ENCODE results near the gene C4B.
A peak's percentile ranks its signal among the peaks of the same experiment; 100 is the strongest.

The C4B gene

DNA sequence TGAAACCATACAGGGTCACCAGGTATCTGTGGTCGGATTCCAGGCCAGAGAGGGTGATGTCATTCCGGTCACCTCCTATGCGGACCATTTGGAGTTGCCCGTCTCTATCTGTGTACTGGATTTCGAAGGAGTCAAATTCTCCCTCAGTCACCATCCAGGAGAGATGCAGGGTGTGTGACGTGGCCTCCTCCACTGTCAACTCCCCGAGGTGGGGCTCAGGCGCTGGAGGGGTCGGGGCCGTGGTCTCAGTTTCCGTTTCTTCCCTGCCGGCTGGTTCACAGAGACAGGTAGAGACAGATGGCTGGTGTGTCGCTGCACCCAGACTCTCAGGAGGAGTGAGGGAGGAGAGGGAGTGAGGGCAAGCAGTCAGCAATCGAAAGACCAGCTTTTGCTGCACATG lies 54.3 kb downstream of the C4B start:
- WGBS = 90% methylated on average over 14 of the region's 14 CpGs
- Histone ChIP-seq H3K14ac (ENCODE audit: low read length in 2 of 2) (no peak overlapping the region), H3K23ac (ENCODE audit: low read length in 2 of 2) (no peak overlapping the region), H3K27me3 (ENCODE audit: control insufficient read depth in 1 of 2, insufficient read depth in 1 of 2, low read length in 2 of 2) (peaks cover 0 to 59% of the 10 kb centered on the region in 2 experiments), H4K91ac (ENCODE audit: low read length) (no peak overlapping the region), H2AK5ac (ENCODE audit: low read length, severe bottlenecking) (no peak overlapping the region), H2BK5ac (ENCODE audit: low read depth, low read length, poor library complexity, severe bottlenecking) (no peak overlapping the region), H4K8ac (ENCODE audit: low read length) (no peak overlapping the region), H2BK12ac (ENCODE audit: low read length in 2 of 2) (no peak overlapping the region), H3K9me3 (ENCODE audit: control insufficient read depth, low read length) (no peaks in the 10 kb centered on the region), H3K4ac (ENCODE audit: low read depth in 1 of 2, low read length in 2 of 2) (no peak overlapping the region), H3K27ac (ENCODE audit: low read length, poor library complexity, severe bottlenecking) (no peak overlapping the region), H3K79me1 (replicated peaks; ENCODE audit: low read length, poor library complexity, severe bottlenecking) (no peaks in the 10 kb centered on the region), H2AFZ (ENCODE audit: low read depth, low read length) (no peak overlapping the region), H2BK15ac (ENCODE audit: low read depth, poor library complexity, severe bottlenecking) (no peak overlapping the region), H3K4me2 (ENCODE audit: low read length, poor library complexity, severe bottlenecking) (no peak overlapping the region), H3K36me3 (ENCODE audit: control insufficient read depth in 1 of 2, insufficient read depth in 2 of 2, low read depth in 1 of 2, low read length in 2 of 2) (peaks cover 0 to 85% of the 10 kb centered on the region in 2 experiments), H3K4me1 (ENCODE audit: control insufficient read depth, insufficient read depth, low read depth, low read length) (peaks cover 3% of the 10 kb centered on the region), H2BK120ac (ENCODE audit: low read depth, low read length) (no peak overlapping the region), H3K9ac (ENCODE audit: low read length) (no peak overlapping the region), H3K4me3 (ENCODE audit: insufficient read depth in 1 of 2, low read depth in 1 of 2, low read length in 2 of 2) (no peak overlapping the region), H3K18ac (ENCODE audit: low read depth in 1 of 2, low read length in 2 of 2) (no peak overlapping the region)
- DNase-seq = no peak

GRCh38 chr6:32069460-32069859 lies 54.9 kb downstream of the C4B start:
- H2BK15ac ChIP-seq (ENCODE audit: low read depth, poor library complexity, severe bottlenecking) = no peak overlapping the region
- H3K4me2 ChIP-seq (ENCODE audit: low read length, poor library complexity, severe bottlenecking) = no peak overlapping the region
- H3K4me1 ChIP-seq (ENCODE audit: control insufficient read depth, insufficient read depth, low read depth, low read length) = peaks cover 3% of the 10 kb centered on the region
- no peak overlapping the region for H3K23ac ChIP-seq (ENCODE audit: low read length in 2 of 2)
- peaks cover 0 to 85% of the 10 kb centered on the region in 2 experiments for H3K36me3 ChIP-seq (ENCODE audit: control insufficient read depth in 1 of 2, insufficient read depth in 2 of 2, low read depth in 1 of 2, low read length in 2 of 2)
- H4K8ac ChIP-seq (ENCODE audit: low read length) = no peak overlapping the region
- no peak overlapping the region for H2BK12ac ChIP-seq (ENCODE audit: low read length in 2 of 2)
- no peaks in the 10 kb centered on the region for H3K79me1 ChIP-seq (replicated peaks; ENCODE audit: low read length, poor library complexity, severe bottlenecking)
- H3K4me3 ChIP-seq (ENCODE audit: insufficient read depth in 1 of 2, low read depth in 1 of 2, low read length in 2 of 2) = no peak overlapping the region
- no peak overlapping the region for H3K14ac ChIP-seq (ENCODE audit: low read length in 2 of 2)
- no peak overlapping the region for H3K18ac ChIP-seq (ENCODE audit: low read depth in 1 of 2, low read length in 2 of 2)
- no peak for DNase-seq
- H2BK120ac ChIP-seq (ENCODE audit: low read depth, low read length) = no peak overlapping the region
- H3K27me3 ChIP-seq (ENCODE audit: control insufficient read depth in 1 of 2, insufficient read depth in 1 of 2, low read length in 2 of 2) = peaks cover 0 to 58% of the 10 kb centered on the region in 2 experiments
- no peak overlapping the region for H2AFZ ChIP-seq (ENCODE audit: low read depth, low read length)
- 93% methylated on average over 17 of the region's 17 CpGs for WGBS
- no peak overlapping the region for H2AK5ac ChIP-seq (ENCODE audit: low read length, severe bottlenecking)
- no peak overlapping the region for H2BK5ac ChIP-seq (ENCODE audit: low read depth, low read length, poor library complexity, severe bottlenecking)
- H3K4ac ChIP-seq (ENCODE audit: low read depth in 1 of 2, low read length in 2 of 2) = no peak overlapping the region
- no peak overlapping the region for H4K91ac ChIP-seq (ENCODE audit: low read length)
- no peak overlapping the region for H3K27ac ChIP-seq (ENCODE audit: low read length, poor library complexity, severe bottlenecking)
- no peak overlapping the region for H3K9ac ChIP-seq (ENCODE audit: low read length)
- H3K9me3 ChIP-seq (ENCODE audit: control insufficient read depth, low read length) = no peaks in the 10 kb centered on the region

DNA sequence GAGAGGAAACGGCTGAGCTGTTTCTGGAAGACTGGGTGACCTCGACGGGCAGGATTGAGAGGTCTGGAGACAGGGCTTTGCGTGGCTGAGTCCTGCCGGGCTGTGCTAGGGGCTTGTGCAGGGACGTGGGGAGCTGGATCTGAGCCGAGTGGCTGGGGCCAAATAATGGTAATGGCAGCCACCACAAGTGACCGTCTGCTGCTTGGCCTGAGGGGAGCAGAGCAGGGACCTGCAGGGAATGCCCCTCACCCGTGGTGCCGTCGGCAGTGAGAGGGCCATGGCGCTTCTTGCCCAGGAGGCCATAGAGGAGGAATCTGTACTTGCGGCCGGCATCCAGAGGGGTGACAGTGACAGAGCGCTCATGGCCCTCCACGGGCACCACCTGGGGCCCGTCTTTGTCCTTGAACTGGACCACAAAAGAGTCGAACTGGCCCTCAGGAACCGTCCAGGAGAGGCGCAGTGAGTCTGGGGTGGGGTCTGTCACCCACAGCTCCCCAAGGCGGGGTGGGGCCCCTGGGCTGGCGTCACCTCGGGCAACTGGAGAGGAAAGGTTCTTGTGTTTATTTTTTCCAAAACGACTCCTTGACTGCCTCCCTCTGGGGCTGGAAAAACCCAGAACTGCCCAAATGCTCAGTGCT lies 55.4 kb downstream of the C4B start:
- Histone ChIP-seq H3K4me2 (ENCODE audit: low read length, poor library complexity, severe bottlenecking) (no peak overlapping the region), H3K27me3 (ENCODE audit: control insufficient read depth in 1 of 2, insufficient read depth in 1 of 2, low read length in 2 of 2) (peaks cover 0 to 52% of the 10 kb centered on the region in 2 experiments), H3K9me3 (ENCODE audit: control insufficient read depth, low read length) (no peaks in the 10 kb centered on the region), H3K4me3 (ENCODE audit: insufficient read depth in 1 of 2, low read depth in 1 of 2, low read length in 2 of 2) (no peak overlapping the region), H2BK15ac (ENCODE audit: low read depth, poor library complexity, severe bottlenecking) (no peak overlapping the region), H2AK5ac (ENCODE audit: low read length, severe bottlenecking) (no peak overlapping the region), H2AFZ (ENCODE audit: low read depth, low read length) (no peak overlapping the region), H4K91ac (ENCODE audit: low read length) (no peak overlapping the region), H3K18ac (ENCODE audit: low read depth in 1 of 2, low read length in 2 of 2) (no peak overlapping the region), H3K4me1 (ENCODE audit: control insufficient read depth, insufficient read depth, low read depth, low read length) (peaks cover 6% of the 10 kb centered on the region), H3K4ac (ENCODE audit: low read depth in 1 of 2, low read length in 2 of 2) (no peak overlapping the region), H3K9ac (ENCODE audit: low read length) (peak overlapping the region; percentile 64), H3K79me1 (replicated peaks; ENCODE audit: low read length, poor library complexity, severe bottlenecking) (no peaks in the 10 kb centered on the region), H2BK120ac (ENCODE audit: low read depth, low read length) (no peak overlapping the region), H3K27ac (ENCODE audit: low read length, poor library complexity, severe bottlenecking) (no peak overlapping the region), H2BK12ac (ENCODE audit: low read length in 2 of 2) (no peak overlapping the region), H3K14ac (ENCODE audit: low read length in 2 of 2) (no peak overlapping the region), H4K8ac (ENCODE audit: low read length) (no peak overlapping the region), H2BK5ac (ENCODE audit: low read depth, low read length, poor library complexity, severe bottlenecking) (no peak overlapping the region), H3K36me3 (ENCODE audit: control insufficient read depth in 1 of 2, insufficient read depth in 2 of 2, low read depth in 1 of 2, low read length in 2 of 2) (peaks cover 0 to 85% of the 10 kb centered on the region in 2 experiments), H3K23ac (ENCODE audit: low read length in 2 of 2) (no peak overlapping the region)
- DNase-seq = no peak
- WGBS = 88% methylated on average over 24 of the region's 24 CpGs

DNA sequence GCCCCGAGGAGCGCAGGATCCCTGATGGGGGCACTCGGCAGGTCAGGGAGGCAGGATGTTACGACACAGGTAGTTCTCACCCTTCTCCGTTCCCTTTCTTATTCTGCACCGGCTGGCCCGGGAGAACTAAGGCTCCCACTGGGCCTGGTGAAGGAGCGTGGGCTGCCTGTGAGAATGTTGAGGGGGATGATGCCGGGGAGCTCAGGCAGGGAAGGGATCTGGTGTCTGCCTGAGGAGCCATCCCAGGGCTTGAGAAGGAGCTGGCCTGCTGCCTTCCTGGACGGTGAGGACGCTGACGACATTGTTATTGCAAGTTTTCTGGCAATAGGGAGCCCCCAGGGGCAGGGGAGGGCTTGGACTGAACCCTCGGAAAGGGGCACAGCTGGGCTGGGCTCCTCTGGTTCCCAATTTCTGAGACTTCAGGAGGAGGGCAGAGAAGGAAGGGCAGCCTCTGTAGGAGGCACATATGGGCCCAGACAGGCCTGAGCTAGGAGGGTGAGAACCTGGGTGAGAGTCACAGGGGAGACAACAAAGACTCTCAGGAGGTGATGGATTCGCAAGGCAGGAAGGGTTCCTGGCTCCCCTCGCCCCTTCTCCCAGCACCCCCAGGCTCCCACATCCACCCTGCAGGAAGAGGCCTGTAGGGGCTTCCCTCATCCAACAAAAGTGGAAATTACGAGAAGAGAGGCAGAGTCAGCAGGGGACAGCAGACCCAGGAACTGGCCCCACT lies 56.4 kb downstream of the C4B start:
- Histone ChIP-seq H4K8ac (ENCODE audit: low read length) (no peak overlapping the region), H3K9me3 (ENCODE audit: control insufficient read depth, low read length) (no peaks in the 10 kb centered on the region), H2AFZ (ENCODE audit: low read depth, low read length) (no peak overlapping the region), H4K91ac (ENCODE audit: low read length) (no peak overlapping the region), H3K36me3 (ENCODE audit: control insufficient read depth in 1 of 2, insufficient read depth in 2 of 2, low read depth in 1 of 2, low read length in 2 of 2) (peaks cover 0 to 88% of the 10 kb centered on the region in 2 experiments), H2BK120ac (ENCODE audit: low read depth, low read length) (no peak overlapping the region), H3K4me1 (ENCODE audit: control insufficient read depth, insufficient read depth, low read depth, low read length) (peaks cover 13% of the 10 kb centered on the region), H3K4me2 (ENCODE audit: low read length, poor library complexity, severe bottlenecking) (no peak overlapping the region), H3K4me3 (ENCODE audit: insufficient read depth in 1 of 2, low read depth in 1 of 2, low read length in 2 of 2) (no peak overlapping the region), H3K27me3 (ENCODE audit: control insufficient read depth in 1 of 2, insufficient read depth in 1 of 2, low read length in 2 of 2) (peaks cover 0 to 49% of the 10 kb centered on the region in 2 experiments), H3K4ac (ENCODE audit: low read depth in 1 of 2, low read length in 2 of 2) (no peak overlapping the region), H3K14ac (ENCODE audit: low read length in 2 of 2) (no peak overlapping the region), H3K27ac (ENCODE audit: low read length, poor library complexity, severe bottlenecking) (no peak overlapping the region), H2AK5ac (ENCODE audit: low read length, severe bottlenecking) (no peak overlapping the region), H2BK5ac (ENCODE audit: low read depth, low read length, poor library complexity, severe bottlenecking) (peak overlapping the region; percentile 22), H3K79me1 (replicated peaks; ENCODE audit: low read length, poor library complexity, severe bottlenecking) (no peaks in the 10 kb centered on the region), H3K9ac (ENCODE audit: low read length) (peak overlapping the region; percentile 64), H3K18ac (ENCODE audit: low read depth in 1 of 2, low read length in 2 of 2) (no peak overlapping the region), H2BK12ac (ENCODE audit: low read length in 2 of 2) (no peak overlapping the region), H3K23ac (ENCODE audit: low read length in 2 of 2) (no peak overlapping the region), H2BK15ac (ENCODE audit: low read depth, poor library complexity, severe bottlenecking) (no peak overlapping the region)
- DNase-seq = no peak
- WGBS = 77% methylated on average over 16 of the region's 16 CpGs

Data from mesenchymal stem cell (in vitro differentiated cells and primary cell).